Inflammatory macrophage (primary cell): Measurements from ENCODE around the gene TMEM178B.

Experiments
- DNase-seq, 2 donors: peaks; one replicate each; pipeline ENCODE4 v3.0.0-alpha.2; 2020 to 2022

Gene TMEM178B

DNA sequence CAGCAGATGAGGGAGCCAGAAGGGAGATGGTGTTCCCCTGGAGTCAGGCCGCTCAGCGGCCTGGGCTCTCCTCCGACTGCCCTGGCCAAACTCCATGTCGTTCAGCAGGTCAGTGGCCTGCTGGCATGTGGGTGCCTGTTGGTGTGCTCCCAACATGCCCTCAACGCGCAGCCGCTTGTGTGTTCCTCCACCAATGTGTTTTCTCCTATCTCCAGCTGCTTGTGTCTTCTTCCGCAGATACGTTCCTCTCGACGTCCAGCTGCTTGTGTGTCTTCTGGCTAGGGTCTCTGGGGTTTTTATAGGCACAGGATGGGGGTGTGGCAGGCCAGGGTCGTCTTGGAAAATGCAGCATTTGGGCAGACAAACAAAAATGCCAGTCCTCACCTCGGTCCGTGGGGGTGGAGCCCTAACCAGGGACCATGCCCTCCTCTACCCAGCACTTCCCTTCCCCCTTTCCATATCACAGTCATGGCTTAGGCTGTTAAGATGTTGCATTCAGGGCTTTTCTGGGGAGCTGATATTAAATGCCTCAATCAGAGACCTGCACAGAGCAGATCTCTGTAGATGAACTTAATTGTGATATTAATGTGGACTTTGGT, 111.6 kb downstream of the TMEM178B start:
- no peak for DNase-seq

GRCh38 chr7:141189231-141189630, 115.4 kb downstream of the TMEM178B start:
- DNase-seq, result no peak

DNA sequence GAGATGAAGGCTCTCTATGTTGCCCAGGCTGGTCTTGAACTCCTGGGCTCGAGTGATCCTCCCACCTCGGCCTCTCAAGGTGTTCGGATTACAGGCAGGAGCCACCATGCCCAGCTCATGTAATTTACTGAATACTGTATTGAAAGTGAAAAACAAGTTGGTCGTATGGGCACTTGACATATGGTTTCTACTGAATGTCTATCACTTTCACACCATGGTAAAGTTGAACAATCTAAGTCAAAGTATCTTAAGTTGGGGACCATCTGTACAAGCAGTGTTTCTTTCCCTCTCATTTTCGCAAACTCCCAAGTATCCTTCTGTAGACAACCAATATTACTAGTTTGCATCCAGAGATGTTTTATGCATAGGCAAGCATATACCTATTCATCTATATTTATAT, 116.6 kb downstream of the TMEM178B start:
- no peak for DNase-seq

DNA sequence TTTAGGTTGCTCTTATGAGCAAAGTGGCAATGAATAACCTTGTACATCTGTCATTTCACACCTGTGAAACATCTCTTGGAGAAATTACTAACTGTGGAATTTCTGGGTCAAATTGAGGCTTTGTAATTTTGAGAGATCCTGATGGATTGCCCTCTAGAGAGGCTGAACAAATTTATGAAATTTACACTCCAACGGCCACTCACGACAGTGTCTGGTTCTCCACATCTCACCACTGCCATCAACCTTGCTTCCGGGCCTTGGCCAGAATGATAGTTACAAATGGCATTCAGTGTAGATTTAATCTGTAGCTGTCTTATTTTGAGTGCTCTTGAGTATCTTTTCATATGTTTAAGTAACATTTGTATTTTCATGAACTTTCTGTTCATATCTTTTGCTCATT, 117.4 kb downstream of the TMEM178B start:
- DNase-seq, result no peak

DNA sequence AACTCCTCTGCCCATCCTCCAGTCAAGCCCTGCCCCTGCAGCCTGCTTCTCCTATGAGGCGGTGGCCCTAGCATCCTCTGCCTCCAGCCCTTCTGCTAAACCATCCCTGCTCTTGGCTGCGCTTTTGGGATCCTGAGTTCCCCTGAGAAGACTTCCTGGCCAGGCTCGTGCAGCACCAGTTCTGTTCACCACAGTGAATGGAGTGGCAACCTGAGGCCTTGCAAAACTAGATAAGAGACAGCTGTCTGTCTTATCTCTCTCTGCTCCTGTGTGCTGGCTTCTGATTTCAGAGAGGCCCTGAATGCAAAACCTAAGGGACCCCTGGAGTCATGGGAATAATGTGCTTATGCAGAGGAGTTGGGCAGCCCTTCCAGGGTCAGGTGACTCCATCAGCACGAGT, 119.2 kb downstream of the TMEM178B start:
- no peak for DNase-seq

DNA sequence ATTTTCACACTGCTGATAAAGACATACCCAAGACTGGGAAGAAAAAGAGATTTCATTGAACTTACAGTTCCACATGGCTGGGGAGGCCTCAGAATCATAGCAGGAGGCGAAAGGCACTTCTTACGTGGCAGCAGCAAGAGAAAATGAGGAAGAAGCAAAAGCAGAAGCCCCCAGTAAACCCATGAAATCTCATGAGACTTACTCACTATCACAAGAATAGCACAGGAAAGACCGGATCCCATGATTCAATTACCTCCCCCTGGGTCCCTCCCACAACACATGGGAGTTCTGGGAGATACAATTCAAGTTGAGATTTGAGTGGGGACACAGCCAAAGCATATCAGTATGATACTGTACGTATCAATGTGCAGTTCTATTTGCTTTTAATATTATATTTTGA, 121.9 kb downstream of the TMEM178B start:
- DNase-seq, result peak; percentile 50 to 53

DNA sequence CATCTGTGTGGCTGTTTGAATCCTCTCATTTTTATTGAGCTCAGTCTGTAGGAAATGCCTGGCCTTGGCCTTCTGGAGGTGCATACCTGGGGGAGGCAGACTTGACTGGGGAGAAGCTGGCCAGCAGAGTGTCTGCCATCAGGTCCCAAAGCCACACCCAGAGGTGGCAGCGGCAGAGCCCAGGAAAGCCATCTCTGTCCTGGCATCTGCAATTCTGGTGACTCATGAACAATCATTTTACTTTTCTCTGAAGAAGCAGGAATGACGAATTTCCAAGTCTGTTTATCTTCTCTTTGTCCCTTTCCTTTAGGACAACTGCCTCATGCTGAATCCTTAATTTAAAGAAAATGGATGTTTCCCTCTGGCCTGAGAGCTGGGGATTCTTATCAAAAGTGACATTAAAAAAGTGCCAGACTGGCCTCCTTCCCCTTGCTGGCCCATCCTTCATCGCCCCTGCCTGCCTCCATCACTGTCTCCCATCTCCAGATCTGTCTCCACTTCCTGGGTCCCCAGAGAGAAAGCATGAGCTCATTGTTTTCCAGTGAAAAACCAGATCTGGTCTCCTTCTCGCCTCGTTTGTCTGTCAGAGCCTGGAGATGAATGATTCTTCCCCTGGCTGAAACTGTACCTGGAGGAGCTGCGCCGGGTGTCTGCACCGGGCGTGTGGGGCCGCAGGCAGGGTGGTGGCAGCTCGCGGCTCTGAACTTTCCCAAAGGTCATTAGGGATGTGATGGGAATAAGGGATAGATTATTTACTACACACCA, 124.5 kb downstream of the TMEM178B start:
- DNase-seq, result no peak

GRCh38 chr7:141200191-141201108, 126.6 kb downstream of the TMEM178B start:
- DNase-seq, result no peak

DNA sequence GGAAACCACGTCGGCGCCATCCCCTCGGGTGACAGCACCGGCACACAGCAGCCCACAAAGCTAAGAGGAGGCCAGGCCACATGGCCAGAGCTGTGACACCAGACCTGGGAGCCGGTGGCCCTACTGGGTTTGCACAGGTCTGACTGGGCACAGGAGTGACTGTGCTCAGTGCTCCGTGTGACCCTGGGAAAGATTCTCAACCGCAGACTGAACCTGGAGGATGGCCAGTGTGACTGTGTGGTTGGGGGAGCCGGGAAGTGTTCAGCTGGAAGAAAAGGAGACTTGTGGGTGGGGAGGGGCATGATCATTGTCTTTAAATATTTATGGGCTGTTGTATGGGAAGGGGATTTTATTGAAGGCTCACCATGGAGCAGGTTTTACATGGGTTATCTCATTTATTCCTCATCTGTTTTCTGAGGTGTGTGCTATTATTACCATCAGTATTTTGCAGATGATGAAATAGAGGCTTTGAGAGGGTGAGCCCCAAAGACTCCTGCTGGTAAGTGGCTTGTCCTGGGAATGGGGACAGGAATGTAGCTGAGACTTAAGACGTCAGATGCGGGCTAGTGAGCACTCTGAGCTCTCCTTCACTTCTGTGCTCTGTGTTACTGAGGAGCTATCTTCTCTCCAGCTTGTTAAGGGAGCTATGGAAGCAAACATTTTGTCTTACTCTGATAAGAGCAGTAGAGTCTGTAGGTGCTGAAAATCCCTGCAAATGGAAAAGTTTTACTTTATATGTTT, 127.5 kb downstream of the TMEM178B start:
- DNase-seq, result no peak

DNA sequence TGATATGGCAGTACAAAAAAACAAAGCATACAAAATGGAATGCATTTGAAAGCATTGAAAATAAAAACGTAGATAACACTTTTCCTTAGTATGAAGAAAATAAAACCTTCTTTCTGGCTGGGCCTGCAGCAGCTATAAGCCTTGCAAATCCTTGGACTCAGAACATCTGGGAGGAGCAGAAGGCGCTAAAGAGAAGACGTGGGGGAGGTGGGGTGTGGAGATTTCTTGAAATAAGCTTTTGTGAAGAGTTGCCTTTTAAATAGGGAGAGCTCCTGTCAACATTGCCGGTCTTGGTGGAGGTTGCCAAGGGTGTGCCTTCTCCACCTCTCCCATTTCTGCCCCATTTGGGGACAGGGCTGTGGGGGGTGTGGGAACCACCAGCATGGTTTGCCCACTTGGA, 128.7 kb downstream of the TMEM178B start:
- DNase-seq, result no peak

- DNase-seq, result no peak
These were observed 129.3 kb downstream of the TMEM178B start for GRCh38 chr7:141203177-141203576.

DNA sequence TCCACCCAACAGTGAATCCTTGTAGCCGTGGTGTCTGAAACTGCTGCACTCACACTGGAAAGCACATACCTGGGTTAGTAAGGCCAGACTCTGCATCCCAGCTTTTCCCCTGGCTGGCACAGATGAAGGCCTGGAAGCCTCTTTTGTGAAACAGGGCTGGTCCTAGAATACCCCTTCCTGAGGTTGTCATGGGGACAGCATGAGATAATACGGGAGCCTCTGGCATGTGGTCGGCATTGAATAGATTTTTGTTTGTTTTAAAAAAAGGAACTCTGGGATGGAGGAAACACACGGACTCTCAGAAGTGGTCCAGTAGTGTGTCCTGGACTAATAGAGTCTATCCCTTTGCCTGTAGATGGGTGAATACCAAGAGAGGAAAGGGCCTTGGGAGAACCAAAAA, 129.7 kb downstream of the TMEM178B start:
- no peak for DNase-seq

- DNase-seq, result no peak
These were observed 133.8 kb downstream of the TMEM178B start for GRCh38 chr7:141207661-141208060.

GRCh38 chr7:141208539-141208938, 134.7 kb downstream of the TMEM178B start:
- DNase-seq, result no peak

- DNase-seq, result no peak
These were observed 135.6 kb downstream of the TMEM178B start for GRCh38 chr7:141209454-141209853.

DNA sequence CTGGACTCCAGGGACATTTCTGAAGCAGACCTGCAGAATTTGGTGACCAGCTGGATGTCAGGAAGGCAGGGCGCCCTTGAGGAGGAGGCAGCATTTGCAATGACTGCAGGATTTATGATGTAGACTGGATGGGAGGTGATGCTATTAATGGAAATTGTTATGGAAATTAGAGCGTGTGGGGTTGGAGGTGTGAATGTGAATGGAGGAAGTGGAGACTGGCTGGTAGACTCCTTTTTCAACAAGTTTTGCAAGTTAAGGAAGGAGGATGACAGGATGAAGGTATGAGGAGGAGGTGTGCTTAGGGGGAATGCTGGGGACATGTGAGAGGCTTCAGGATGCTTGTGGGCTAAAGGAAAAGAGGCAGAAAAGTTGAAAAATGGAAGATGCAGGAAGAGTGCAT, 137.0 kb downstream of the TMEM178B start:
- no peak for DNase-seq

DNA sequence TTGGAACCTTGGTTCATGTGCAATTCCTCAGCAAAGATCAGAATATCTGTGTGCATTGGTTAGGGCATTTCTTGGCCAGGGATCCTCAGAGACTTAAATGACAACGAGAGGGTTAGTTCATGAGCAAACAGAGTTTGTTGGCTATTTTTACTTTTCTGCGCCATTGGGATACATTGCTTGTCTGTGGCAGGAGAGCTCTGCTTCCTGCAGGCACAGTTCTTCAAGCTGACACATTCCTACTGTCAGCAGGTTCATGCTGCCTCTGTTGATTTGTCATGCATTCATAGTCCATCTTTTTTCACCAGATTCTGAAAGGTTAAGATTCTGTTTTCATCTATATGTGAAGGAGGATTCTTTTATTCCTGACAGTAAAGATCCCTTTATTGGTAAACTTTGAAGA, 139.4 kb downstream of the TMEM178B start:
- DNase-seq, result no peak

DNA sequence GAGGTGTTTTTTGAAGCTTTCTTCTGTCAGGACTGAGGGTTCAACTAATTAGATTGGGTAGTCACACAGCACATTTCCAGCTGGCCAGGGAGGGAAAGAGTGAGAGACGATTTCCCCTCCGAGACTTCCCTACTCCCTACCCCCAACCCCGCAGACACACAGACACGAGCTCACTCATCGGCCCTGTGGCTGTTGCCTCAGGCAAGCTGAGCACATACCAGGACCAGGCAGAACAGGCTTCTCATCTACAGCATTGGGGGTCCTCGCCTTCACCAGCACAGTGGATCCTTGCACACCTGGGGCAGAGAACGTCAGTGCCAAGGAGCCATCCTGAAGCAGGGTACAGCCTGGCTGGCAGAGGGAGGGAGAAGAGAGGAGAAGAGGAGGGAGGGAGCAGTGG, 144.1 kb downstream of the TMEM178B start:
- no peak for DNase-seq

DNA sequence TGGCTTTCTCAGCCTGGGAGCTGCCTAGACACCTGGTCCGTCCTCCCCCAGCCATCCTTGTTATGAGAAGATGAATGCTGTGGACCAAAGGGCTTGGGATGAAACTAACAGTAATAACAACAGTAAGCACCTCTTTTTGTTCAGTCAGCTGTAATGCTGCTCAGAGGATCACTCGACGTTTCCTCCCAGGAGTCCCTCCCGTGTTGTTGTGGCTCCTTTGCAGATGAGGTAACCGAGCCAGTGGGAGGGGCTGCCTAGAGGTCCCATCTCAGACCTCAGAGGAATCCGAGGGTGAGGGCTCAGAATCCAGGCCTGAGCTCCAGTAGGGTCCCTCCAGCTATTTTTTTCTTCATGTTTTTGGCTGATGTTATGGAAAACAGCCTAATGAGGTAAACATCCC, 145.1 kb downstream of the TMEM178B start:
- DNase-seq, result no peak

DNA sequence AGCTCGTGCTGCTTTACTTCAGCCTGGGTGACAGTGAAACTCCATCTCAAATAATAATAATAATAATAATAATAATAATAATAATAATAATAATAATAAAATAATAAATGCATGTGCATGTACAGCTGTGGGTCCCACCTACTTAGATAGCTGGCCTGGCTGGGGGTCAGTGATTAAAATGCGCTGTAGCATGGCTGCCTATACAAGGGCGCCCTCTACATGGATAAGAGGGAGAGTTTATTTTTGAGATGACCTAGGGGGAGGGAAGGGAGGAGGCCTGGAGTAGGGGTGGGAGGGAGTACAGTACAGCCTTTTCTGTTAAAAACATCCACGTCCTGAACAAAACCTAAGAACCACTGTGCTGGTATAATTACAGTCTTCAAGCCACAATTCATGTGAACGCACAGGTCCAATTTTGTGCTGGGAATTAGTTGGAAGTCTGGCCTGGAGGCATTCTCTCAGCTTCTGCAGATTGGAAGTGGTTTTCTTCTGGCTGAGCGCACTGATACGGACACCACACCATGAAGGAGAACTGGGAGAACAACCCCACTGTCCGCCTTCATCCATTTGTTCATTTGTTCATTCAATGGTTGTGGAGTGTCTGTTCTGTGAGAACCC, 146.5 kb downstream of the TMEM178B start:
- DNase-seq, result no peak

DNA sequence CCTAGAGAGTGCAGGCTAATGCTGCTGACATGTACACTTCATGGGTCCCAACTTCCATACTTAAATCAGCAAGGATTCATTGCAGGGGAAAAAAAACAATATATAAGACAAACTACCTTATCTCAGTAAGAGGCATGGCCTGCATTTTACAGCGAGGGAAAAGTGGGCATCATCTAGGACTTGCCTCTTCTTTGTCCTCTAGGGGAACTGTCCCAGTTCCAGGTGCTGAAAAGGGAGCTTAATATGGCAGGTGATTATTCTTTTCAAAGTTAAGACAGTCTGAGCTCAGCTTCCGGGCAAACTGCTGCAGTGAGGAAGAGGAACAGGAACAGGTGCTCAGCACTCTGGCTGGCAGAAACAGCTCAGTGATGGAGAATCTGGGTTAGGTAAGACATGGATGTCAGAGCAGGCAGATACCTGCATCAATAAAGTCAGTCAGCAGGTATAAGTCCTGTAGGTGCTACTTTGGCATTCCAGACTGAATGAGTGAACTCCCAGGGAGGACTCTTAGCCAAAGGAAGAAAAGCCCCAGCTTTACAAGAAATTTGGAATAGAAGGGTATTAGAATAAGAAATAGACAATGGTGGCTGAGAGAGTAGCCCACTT, 147.2 kb downstream of the TMEM178B start:
- no peak for DNase-seq
